HG03442 (cell line): ENCODE results near the gene CADPS2.
"Not testable (repeated sequence)": the region's sequence is repeated elsewhere in the genome, so short reads cannot be mapped to it uniquely, and the experiment has no call there.

Experiments used
- ATAC-seq: cut with Tn5 transposase; IDR thresholded peaks from one replicate; pipeline ENCODE4 v1.9.1; 2021; ENCODE audit warnings: mild to moderate bottlenecking, moderate library complexity; ENCODE audit not compliant: unreplicated experiment

The CADPS2 gene

DNA sequence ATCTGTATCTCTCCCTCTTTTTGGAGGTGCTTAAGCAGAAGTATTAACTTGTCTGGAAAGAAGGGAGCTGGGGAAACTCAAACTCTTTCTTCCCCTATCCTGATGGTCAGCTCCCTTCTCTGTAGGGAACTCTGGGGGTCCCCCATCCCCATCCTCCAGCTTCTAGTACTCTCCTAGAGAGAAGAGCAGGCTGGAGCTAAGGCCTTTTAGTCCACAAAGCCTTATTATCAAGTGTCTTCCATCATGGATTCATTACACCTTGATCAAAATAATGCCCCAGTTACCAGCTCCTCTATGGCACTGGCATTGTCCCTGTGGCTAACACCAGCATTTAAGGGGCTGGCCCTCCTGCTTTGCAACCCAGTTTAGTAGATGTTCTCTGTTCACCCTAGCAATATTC, 35.7 kb downstream of the CADPS2 start:
- ATAC-seq, result no peak

DNA sequence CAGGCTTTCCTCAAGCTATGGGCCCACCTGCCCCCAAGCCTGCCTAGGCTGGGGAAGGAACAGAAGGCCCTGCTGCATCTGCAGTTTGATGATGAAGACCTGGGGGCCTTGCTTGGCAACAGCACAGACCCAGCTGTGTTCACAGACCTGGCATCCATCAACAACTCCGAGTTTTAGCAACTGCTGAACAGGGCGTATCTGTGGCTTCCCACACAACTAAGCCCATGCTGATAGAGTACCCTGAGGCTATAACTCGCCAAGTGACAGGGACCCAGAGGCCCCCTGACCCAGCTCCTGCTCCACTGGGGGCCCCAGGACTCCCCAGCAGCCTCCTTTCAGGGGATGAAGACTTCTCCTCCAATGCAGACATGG, 36.3 kb downstream of the CADPS2 start:
- no peak for ATAC-seq

DNA sequence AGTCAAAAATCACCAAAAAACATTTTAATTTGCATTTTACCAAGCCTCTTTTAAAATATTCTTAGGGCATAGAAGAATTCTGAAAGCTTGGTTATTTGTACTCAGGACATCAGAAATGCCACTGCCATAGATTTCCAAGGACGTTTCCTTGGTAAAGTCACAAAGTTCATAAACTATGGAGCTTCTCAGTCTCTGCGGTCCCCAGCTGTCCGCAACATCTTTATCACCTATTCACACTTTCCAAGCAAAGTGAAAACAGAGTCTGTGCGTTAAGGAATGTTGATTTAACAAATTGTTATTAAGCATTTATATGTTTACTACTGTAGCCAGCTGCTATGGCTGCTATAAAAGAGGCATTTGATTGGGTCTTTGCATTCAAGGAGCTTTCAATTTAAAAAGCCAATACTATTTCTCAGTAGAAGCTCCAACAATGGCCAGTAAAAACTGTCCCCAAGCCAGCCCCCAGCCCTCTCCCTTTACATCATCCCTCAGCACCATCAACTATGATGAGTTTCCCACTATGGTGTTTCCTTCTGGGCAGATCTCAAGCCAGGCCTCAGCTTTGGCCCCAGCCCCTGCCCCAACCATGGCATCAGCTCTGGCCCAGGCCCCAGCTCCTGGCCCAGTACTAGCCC, 36.8 kb downstream of the CADPS2 start:
- no peak for ATAC-seq

DNA sequence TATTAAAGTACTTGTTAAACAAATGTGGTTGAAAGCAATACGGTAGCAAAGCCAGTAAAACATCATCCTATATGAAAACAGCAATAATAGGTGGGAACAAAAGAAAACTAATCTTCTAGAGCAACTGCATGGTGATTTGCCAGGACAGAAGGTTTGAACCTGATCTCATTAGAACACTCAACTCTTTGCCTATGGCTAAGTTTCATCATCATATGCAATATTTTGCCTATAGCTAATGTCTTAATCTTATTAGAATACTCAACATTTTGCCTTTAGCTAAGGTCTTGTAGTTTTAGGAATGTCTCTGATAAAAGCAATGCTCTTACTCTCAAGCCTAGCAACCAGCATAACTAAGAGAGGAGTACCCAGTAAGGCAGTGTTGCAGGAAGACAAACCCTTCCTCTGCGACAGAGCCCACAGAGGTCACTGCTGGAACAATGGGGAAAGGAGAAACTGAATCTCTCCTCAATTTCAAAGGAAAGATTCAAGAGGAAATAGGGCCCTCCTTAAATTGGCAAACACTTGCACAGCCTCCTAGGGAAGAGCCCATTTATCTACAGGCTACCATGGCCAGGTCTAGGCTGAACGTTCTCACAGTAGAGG, 38.3 kb downstream of the CADPS2 start:
- ATAC-seq, result no peak

DNA sequence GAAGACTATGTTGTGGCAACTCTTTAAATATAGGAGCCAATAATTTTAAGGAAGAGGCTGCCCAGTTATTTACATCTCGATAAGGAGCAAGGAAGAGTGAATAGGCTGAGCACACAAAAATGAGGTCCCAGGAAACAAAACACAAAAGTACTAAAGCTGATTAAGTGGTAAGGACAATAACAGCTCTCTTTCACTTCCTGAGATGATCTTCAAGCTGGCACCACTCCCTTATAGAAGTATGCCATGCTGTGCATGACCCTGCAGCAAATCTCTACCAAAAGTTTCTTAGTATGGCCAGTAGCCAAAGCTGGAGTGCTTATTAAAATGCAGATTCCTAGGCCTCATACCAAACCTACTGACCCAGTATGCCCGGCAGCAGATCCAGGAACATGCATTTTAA, 39.7 kb downstream of the CADPS2 start:
- ATAC-seq, result no peak

DNA sequence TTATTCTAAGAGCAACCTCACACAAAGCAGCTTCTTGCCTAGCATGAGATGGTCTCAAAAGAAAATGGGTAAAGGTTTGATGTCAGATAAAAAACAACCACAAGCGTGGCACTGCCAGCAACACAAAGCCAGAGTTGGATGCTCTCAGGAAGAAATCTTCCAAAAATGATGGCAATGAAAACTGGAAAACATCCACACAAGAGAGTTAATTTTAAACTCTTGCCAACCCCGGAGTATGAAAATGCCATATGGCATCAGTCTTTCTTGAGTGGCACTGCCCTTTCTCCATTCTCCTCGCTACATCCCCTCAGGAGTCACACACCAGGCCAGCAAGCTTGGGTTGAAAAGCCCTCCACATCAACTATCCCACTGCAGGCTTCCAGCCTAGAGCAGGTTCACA, 41.0 kb downstream of the CADPS2 start:
- no peak for ATAC-seq

DNA sequence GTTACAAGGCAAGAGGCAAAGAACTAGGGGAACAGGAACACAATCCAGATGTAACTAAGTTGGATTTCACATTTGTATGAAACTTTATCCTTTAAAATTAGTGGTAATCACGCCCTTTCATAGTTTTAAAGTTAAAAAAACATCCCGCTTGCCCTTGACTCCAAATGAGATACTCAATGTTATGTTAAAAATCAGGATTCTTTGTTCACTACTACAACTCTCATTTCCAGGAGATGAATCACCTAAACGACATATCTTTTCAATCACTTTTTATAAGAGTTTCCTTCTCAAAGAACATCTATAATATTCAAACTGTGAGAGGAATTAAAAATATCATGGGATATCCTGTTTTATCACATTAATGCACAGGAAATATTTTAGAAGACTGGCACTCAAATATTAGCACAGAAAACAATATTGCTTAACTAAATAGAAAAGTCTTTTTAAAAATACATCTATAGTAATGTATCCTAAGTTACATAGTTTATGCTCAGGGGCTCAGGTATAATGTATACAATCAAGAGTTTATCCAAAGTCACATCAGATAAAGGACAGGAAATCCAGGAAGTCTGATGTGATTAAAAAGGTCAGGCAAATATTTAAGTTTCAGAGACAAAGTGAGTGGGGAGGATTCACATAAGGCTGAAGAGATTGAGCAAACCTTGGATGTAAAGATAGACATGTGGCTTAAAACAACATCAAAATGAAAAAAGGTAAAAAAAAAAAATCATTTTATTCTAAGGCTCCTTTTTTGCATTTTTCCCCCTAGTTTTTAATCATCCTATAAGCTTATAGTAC, 41.9 kb downstream of the CADPS2 start:
- no peak for ATAC-seq

DNA sequence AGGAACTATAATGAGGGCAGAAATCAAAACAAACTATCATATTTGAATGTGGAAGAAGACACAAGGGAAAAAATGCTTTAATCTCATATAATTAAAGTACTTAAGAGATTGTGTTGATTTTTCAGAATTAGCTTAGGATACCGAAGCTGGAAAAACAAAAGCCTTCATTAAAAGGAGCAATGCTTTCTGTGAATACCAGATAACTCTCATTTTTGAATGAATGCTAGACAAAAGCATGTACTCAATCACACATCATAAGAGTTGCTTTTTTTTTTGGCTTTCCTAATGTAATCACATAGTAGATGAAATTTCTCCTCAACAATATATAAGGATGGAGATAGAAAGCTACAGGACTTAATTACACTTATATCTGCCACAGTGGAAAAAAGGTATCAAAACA, 43.3 kb downstream of the CADPS2 start:
- no peak for ATAC-seq

DNA sequence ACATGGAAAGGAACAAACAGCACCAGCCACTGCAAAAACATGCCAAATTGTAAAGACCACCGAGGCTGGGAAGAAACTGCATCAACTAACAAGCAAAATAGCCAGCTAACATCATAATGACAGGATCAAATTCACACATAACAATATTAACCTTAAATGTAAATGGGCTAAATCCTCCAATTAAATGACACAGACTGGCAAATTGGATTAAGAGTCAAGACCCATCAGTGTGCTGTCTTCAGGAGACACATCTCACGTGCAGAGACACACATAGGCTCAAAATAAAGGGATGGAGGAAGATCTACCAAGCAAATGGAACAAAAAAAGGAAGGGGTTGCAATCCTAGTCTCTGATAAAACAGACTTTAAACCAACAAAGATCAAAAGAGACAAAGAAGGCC, 50.0 kb downstream of the CADPS2 start:
- ATAC-seq, result not testable (repeated sequence)

DNA sequence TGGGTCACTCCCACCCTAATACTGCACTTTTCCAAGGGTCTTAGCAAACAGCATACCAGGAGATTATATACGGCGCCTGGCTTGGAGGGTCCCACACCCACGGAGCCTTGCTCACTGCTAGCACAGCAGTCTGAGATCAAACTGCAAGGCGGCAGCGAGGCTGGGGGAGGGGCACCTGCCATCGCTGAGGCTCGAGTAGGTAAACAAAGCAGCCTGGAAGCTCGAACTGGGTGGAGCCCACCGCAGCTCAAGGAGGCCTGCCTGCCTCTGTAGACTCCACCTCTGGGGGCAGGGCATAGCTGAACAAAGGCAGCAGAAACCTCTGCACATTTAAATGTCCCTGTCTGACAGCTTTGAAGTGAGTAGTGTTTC, 51.7 kb downstream of the CADPS2 start:
- not testable (repeated sequence) for ATAC-seq

DNA sequence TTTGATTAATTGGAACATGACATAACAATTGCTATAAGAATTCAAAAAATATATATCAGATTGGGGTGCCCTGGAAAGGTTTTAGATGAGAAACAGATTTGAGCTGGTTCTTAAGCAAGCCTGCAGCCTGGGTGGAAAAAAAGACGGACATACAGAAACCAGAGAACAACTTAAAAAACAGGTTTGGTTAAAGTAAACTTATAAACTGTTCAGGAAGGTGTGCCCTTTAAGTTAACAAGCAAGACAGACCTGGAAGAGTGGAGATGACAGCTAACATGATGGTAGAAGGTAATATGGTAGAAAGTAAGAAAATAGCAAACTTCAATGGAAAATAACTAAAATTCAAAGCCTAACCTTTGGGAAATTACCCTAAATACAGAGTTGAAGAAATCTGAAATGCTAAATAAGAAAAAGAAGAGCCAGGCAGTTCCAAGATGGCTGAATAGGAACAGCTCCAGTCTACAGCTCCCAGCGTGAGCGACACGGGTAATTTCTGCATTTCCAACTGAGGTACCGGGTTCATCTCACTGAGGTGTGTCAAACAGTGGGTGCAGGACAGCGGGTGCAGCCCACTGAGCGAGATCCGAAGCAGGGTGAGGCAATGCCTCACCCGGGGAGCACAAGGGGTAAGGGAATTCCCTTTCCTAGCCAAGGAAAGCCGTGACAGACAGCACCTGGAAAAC, 52.2 kb downstream of the CADPS2 start:
- no peak for ATAC-seq

DNA sequence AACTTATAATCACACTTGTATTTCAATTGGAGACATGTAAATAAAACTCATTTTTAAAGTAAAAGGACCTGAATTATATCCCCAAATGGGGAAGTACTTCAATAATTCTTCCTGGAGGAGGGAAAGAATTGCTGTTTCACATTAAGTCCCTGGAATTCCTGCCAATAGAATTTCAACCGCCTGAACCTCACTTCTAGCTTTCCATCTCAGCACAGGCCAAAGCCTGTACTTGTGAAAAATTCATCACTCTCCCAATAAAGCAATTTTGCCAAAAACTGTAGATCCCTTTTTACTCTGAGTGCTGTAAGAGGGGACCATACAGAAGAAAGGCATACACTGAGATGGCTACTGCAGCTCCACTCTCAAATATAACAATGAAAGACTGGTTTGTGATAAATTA, 54.8 kb downstream of the CADPS2 start:
- ATAC-seq, result no peak

DNA sequence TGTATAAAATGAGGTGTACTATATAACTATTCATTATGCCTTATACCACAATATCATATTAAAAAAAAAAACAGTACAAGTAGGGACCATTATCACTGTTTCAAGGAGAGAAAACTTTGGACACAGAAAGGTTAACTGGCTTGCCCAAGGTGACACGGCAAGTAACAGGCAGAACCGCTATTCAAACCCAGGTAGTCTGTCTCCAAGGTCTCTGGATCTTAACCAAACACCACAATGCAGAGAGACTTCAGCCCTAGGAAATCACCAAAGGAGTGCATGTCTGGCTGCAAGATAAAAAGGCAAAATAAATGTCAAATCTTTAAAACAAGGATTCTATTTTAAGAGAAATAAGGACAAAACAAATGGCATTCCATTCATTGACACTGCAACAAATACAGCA, 56.3 kb downstream of the CADPS2 start:
- ATAC-seq, result no peak

DNA sequence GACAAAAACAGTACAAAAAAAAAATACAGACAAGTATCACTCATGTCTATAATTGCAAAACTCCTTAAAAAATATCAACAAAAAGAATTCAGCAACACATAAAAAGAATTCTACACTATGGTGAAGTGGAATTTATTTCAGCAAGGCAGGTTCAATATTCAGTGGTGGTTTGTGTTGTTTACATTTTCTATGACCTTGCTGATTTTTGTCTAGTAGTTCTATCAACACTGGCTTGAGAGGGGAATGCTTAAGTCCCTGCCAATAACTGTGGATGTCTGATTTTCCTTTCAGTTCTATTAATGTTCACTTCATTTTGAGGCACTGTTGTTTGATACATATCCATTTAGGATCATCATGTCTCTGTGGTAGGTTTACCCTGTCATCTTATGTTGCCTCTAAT, 58.5 kb downstream of the CADPS2 start:
- ATAC-seq, result no peak

DNA sequence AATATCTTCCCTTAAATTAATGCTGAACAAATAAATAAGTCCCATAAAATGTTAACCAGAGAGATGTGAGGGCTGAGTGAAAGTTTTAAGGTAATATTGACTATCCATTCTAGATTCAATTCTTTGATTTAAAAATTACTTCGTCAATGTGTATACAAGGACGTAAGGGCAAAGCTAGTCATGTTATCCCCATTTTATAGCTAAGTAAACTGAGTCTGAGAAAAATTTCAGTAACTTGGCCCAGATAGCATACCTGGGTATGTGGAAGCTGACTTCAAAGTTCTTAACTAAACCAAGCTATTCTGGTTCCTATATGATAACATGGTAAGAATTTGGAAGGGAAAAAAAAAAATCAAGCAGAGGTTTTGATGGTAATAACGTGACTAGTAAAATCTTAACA, 72.4 kb downstream of the CADPS2 start:
- ATAC-seq, result no peak

DNA sequence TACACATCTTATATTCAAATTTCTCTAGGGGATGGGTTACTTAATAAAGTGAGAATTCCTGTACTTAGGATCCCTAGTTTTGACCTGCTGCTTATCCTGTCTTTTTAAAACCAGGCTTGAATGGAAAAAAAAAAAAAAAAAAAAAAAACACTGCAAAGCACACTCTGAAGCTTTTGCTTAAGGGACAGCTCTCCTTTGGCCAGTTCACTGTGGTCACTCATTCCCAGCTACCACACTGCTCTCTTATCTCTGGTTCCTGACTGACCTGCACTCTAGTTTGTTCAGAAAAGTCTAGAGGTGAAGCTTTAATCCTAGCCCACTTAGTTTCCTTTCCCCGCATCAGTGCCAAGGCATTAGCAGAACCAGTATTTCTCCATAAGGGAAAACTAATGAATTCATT, 82.4 kb downstream of the CADPS2 start:
- ATAC-seq, result no peak

DNA sequence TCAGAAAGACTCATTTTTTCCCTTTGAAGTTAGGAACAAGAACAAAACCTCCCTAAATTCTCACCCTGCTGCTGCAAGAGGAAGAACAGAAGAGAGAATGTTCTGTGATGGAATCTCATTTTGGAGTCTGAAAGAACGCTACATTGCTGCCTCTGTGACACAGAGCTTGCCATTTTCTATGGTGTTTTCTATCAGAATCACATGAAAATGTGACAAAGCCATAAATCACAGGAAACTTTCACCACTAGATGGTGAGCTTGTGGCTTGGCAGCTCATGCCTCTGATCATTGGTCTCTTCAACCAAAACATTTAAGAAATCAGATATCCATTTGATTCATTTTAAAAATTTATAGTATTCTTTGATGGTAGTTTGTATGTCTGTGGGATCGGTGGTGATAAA, 82.9 kb downstream of the CADPS2 start:
- no peak for ATAC-seq

DNA sequence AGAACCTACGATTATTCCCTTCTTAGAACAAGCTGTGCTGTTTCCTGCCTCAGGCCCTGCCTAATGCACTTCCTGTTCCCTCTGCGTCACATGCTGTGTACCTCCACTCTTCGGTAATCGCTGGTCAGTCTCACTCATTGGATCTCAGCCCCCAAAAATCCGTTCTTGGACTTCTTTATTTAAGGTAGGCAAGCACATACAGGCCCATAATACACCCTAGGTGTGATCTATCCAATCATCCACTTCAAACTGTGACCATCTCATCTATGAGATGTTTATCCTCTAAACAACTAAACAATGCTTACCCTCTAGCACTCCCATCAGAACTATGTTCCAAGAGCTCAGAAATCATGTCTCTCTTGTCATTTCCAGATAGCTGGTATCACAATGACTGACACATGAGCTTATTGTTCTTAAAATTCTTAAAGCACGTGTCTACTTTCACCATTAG, 83.9 kb downstream of the CADPS2 start:
- ATAC-seq, result no peak

DNA sequence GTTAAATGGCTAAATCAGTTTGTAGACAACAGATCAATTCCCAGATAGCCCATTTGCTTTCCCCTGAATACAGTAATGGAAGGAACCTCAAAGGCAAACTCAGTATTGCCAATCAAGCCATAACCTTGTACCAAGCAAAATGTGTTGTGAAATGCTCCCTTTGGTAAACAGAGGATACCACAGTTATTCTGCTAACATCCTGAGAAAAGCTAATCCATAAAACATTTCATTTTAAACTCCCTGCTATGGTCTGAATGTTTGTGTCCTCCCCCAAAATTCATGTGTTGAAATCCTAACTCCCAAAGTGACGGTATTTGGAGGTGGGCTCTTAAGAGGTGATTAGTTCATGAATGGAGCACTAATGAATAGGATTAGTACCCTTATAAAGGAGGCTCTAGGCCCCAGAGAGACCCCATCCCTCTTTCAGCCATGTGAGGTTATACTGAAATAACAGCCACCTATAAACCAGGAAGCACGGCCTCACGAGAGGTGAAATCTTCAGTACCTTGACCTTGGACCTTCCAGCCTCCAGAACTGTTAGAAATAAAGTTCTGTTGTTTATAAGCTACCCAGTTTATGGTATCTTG, 94.2 kb downstream of the CADPS2 start:
- ATAC-seq, result no peak

DNA sequence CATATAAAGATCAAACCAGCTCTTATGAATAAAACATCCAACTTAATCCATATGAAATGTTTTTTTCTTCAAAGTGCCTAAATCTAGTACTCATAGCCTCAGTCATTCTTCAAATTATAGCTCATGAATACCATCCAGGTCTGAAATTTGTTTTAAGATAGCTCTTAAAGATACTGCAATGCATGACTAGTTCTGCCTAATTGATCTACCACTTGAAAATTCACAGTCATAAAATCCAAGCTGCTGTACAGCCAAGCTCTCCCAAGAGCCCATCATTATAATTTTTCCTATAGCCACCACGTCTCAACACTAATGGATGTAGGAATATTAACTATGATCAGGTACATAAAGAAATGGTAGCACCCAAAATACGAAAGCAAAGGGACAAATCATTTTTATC, 95.7 kb downstream of the CADPS2 start:
- no peak for ATAC-seq

DNA sequence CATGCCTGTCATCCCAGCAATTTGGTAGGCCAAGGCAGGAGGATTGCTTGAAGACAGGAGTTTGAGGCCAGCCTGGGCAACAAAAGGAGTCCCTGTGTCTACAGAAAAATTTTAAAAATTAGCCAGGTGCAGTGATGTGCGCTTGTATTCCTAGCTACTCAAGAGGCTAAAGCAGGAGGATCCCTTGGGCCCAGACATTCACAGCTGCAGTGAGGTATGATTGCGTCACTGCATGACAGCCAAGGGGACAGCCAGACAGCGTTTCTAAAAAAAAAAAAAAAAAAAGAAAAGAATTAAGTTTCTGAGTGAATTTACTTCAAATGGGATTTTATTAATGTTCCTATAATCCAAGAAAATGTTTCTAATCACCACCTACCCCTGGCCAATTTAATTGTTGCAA, 96.1 kb downstream of the CADPS2 start:
- ATAC-seq, result no peak
